HK-2 (cell line): ENCODE results near the gene VPS16.

ENCODE experiments used
- DNase-seq: peaks from one replicate; pipeline ENCODE4 v3.0.0-alpha.2; 2018; ENCODE audit not compliant: unreplicated experiment

Gene VPS16

DNA sequence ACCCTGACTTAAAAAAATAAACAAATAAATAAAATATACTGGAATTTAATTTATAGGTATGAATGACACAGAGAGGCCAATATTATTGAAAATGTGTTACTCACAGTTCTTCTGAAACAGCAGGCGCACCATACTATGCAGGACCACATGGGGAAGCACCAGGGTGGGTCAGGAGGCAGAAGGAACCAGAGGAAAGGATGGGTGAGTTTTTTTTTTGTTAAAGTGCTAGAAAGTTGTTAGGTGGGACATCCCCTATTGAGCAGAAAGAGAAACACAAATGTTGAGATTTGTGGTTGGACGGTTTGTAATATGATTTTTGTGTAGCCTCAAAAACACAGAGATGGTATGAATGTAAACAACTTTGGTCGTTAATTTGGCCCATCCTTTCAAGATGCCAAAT, 58.7 kb downstream of the VPS16 start:
- DNase-seq: no peak

DNA sequence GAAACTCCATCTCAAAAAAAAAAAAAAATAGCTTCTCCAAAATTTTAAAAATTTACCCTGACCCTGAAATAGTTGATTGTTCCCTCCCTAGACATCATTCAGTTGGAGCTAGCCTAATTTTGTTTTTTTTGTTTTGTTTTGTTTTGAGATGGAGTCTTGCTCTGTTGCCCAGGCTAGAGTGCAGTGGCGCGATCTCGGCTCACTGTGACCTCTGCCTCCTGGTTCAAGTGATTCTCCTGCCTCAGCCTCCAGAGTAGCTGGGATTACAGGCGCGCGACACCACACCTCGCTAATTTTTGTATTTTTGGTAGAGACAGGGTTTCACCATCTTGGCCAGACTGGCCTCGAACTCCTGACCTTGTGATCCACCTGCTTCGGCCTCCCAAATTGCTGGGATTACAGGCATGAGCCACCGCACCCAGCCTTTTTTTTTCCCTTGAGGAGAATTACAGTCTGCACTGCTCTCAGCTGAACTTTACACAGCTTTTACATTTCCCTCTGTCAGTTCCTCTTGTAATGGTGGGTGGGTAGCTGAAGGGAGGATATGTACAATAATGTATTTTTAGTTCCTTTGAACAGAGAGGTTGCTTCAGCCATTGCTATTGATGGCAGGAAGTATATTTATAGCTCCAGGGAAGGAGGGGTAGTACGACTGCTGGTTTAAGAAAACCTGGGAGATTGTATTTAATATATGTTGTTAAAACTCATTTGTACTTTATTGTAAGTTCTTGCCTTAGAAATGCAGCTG, 60.5 kb downstream of the VPS16 start:
- DNase-seq: no peak

DNA sequence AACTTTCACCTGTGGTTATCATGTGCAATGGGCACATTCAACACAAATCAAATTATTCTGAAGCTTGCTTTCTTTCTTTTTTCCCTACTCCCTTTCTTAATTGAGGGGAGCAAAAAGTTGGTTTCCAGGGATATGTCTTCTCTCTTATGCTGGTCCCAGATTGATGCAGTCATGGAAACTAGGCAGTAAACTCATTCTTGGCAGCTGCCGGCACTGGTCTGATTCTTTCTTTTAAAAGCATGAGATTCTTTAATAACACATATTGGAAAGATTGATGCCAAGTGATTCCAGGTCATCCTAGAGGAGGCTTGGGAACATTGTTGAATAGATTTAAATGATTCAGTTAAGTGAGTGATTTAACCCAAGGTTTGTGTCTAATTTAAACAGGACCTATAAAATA, 61.7 kb downstream of the VPS16 start:
- DNase-seq: no peak

DNA sequence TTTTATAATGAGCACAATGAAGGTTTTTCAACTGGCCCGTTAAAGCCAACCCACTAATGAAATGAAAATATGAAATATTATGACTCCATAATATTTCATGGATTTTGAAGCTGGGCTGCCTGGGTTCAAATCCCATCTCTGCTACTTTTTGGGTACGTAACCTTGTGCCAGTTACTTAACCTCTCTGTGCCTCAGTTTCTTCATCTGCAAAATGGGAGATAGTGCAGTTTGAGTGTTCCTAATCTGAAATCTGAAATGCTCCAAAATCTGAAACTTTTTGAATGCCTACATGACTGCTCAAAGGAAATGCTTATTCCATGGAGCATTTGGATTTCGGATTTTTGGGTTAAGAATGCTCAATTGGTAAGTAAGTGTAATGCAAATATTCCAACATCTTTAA, 62.3 kb downstream of the VPS16 start:
- DNase-seq: no peak

DNA sequence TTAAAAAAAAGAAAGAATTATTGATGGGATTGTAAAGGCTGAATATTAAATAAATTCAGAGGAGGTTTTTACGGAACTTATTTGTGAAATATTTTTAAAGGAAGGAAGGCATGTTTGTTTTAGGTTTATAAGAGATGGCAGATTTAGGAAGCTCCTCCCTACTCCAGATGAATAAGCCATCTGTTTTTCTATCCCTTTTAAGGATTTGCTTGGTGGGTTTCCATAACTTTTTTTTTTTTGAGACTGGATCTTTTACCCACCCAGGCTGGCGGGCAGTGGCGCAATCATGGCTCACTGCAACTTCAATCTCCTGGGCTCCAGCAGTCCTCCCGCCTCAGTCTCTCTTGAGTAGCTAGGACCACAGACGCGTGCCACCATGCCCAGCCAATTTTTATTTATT, 63.1 kb downstream of the VPS16 start:
- DNase-seq: no peak

DNA sequence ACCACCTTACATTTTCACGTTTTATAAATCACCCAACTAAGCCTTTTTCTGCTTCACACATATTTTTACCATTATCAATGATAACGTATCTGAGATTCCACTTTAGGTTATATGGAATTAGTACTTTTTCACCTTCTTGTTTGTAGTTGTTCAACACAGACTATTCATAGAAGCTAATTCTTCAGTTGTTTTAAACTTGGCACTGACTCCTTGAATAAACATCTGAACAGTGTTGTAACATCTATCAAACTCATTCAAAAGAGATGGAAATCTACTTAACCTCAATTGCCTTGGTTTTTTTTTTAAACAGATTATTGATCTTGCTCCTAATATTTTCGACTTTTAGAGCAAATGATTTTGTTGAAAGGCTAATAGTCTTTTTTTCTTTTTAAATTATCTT, 67.0 kb downstream of the VPS16 start:
- DNase-seq: no peak

DNA sequence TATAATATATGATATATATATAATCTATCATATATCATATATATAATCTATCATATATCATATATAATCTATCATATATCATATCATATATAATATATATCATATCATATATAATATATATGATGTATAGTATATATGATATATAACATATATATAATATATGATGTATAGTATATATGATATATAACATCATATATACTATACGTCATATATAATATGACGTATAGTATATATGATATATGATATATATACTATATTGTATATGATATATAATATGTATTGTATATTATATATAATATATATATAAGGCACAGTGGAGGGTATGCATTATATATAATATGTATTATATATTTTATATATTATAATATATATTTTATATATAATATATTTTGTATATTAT, 69.4 kb downstream of the VPS16 start:
- no peak for DNase-seq

DNA sequence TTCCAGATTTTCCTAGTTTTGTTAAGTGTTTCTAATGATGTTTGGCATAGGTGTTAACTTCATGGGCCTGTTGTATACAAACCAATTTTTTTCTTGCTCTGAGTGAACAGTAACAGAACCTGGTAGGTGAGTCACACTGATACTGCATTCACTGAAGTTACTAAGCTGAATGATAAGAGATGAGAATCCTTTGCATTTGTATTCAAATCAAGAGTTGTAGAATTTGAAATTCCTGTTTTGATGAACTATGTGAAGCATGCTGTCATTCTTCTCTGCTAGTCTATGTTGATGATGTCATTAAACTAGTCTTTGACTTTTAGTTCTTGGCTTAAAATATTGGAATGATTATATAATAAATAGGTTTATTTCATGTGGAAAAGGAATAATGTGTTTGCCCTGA, 70.7 kb downstream of the VPS16 start:
- DNase-seq: no peak

DNA sequence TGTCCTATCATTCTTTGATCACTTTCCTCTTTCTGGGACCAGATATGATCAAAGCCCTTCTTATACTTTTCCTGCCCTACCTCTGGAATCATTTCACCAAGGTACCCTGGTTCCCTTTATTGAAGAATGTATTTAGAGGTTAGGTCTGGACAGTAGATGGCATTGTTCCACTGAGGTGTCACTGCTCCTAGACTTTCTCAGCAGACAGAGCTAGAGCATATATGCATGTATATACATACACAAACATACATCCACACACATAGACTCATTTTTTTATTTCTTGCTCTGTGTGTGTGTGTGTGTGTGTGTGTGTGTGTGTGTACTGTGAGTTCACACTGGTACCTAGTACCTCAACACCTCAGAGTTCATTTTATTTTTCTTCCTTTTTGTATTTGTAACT, 73.6 kb downstream of the VPS16 start:
- DNase-seq: no peak
